ENCODE measurements around the gene LATS2.

The LATS2 gene

DNA sequence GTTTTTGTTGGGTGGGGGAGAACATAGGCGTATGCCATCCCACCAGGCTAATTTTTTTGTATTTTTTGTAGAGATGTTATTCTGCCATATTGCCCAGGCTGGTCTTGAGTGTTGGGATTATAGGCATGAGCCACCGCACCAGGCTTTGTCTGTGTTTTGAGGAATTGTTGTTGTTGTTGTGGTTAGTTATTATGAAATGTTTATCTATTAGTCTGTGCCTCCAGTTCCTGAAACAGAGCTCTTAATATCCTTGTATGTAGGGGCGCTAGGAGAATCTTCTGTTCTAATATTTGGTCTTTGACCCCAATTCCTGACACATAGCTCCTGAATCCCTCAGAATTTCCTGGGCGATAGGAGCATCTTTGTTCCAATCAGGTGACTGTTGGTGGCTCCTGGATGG is 5.6 kb upstream of the LATS2 start:
- no peak overlapping the region for H3K4me3 ChIP-seq (ENCODE audit: low read depth, low read length)
- TF ChIP-seq, protein P1, sequence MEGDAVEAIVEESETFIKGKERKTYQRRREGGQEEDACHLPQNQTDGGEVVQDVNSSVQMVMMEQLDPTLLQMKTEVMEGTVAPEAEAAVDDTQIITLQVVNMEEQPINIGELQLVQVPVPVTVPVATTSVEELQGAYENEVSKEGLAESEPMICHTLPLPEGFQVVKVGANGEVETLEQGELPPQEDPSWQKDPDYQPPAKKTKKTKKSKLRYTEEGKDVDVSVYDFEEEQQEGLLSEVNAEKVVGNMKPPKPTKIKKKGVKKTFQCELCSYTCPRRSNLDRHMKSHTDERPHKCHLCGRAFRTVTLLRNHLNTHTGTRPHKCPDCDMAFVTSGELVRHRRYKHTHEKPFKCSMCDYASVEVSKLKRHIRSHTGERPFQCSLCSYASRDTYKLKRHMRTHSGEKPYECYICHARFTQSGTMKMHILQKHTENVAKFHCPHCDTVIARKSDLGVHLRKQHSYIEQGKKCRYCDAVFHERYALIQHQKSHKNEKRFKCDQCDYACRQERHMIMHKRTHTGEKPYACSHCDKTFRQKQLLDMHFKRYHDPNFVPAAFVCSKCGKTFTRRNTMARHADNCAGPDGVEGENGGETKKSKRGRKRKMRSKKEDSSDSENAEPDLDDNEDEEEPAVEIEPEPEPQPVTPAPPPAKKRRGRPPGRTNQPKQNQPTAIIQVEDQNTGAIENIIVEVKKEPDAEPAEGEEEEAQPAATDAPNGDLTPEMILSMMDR (IDR thresholded peaks at IDR 0.05; ENCODE audit: borderline replicate concordance, insufficient read depth, low read depth, low read length) = no peak

DNA sequence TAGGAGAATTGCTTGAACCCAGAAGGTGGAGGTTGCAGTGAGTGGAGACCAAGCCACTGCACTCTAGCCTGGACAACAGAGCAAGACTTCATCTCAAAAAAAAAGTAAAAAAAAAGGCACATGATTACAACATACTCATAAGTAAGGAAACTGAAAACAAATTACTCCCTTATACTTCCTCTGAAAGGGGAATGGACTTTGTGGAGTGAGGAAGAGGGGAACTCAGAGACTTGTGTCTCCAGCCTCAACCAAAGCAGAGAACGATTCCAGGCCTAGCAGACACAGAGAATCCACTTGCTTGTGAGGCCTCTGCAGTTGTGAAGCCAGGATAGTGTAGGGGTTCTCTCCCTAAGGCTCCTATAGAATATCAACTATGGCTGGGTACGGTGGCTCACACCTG is 4.3 kb upstream of the LATS2 start:
- TF ChIP-seq, protein P1 (IDR thresholded peaks at IDR 0.05; ENCODE audit: borderline replicate concordance, insufficient read depth, low read depth, low read length) = no peak

DNA sequence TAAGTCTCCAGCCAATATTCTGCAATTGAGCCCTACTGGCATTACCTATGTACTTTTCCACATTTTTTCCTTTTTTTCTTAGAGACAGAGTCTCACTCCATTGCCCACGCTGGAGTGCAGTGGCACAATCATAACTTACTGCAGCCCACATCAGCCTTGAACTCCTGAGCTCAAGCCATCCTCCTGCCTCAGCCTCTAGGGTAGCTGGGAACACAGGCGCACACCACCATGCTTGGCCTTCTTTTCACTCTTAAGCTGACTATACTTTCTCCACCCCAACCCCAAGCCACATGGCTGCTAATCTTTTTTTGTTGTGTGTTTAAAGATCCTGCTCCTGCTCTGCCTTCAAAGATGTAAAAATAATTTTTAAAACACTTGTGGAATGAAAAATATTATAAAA is 1.6 kb upstream of the LATS2 start:
- TF ChIP-seq, protein P1 (IDR thresholded peaks at IDR 0.05; ENCODE audit: borderline replicate concordance, insufficient read depth, low read depth, low read length) = no peak

More for the DNA sequence above, 4.3 kb upstream of the LATS2 start:
- no peak overlapping the region for H3K4me3 ChIP-seq (ENCODE audit: low read depth, low read length)

DNA sequence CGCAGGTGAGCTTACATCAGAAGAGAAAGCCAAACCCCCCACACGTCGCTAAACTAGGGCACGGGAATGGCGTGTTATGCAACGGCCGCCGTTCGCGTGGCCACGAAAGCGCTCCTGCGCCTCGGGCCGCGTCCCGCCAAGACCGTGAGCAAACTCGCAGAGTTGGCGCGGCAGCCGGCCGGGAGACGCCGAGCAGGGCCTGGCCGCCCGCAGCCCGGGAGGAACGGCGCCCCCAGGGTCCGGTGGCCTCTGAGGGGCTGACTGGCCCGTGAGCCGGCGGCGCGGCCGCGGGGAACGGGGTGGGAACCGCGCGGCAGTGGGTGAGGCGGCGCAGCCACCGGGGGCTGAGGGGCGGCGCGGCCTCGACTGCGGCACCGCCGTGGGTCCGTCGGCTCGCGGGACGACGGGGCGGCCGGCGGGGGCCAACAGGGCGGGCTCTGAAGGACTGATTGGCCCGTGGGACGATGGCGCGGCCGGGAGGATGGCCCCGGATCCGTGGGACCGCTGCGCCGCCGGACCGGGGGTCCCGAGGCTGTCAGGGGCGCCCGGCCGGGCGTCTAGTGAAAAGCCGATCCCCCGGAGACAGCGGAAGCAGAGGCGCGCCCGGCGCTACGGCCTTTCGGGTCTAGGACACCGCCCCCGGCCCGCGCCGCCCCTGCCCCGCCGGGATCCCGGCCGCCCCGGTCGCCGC is 903 bp downstream of the LATS2 start:
- TF ChIP-seq, protein P1 (IDR thresholded peaks at IDR 0.05; ENCODE audit: borderline replicate concordance, insufficient read depth, low read depth, low read length) = no peak
- peak overlapping the region; percentile 93 for H3K4me3 ChIP-seq (ENCODE audit: low read depth, low read length)

More for the DNA sequence above, 1.6 kb upstream of the LATS2 start:
- no peak overlapping the region for H3K4me3 ChIP-seq (ENCODE audit: low read depth, low read length)

DNA sequence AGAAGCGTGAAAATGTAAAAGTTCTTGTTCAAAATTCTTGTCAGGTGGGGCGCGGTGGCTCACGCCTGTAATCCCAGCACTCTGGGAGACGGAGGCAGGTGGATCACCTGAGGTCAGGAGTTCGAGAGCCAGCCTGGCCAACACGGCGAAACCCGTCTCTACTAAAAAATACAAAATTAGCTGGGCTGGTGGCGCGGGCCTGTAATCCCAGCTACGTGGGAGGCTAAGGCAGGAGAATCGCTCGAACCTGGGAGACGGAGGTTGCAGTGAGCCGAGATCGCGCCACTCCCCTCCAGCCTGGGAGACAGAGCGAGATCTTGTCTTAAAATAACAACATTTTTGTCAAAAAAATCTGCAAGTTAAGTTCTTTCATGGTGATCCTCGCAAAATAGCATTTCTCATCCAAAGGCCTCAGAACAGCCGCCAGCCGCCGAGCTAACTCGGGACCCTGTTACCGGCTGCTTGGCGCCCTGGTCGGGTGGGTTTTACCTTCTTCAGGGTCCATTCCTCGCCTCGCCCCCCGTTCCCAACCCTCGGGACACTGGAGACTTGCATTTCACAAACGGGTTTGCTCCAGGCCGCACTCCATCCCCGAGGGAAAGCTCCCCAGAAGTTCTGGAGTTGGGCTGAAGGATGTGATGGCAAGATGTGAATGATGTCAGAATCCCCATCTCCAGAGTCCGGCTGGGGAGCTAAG is 1.6 kb downstream of the LATS2 start:
- TF ChIP-seq, protein P1 (IDR thresholded peaks at IDR 0.05; ENCODE audit: borderline replicate concordance, insufficient read depth, low read depth, low read length) = no peak
- peak overlapping the region; percentile 93 for H3K4me3 ChIP-seq (ENCODE audit: low read depth, low read length)

DNA sequence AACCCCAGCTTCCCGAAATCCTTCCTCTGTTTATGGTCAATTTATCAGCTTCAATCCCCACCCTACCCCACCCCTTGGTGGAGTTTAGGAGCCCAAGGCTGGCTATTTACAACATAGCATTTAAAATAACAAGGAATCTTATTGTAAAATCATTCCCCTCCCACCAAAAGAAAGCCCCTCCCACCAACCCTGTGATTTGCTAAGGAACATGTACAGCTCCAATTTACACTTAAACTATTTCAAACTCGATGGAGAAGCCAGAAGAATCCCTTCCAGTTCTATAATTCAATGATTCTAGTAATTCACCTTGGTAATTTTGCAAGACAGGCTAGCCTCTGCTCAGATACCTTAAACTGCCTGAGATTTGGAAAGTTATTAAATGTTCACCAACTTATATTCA is 3.0 kb downstream of the LATS2 start:
- H3K4me3 ChIP-seq (ENCODE audit: low read depth, low read length) = no peak overlapping the region
- TF ChIP-seq, protein P1 (IDR thresholded peaks at IDR 0.05; ENCODE audit: borderline replicate concordance, insufficient read depth, low read depth, low read length) = no peak
